LNCaP clone FGC (cell line): Measurements from ENCODE around the gene PRKCE.

Source experiments
- DNase-seq: peaks from one replicate; pipeline ENCODE4 v3.0.0-alpha.2; 2011; ENCODE audit warnings: low read depth
- H3K4me3 ChIP-seq: 2 replicates; pipeline ENCODE4 v1.5.1; 2011; ENCODE audit warnings: mild to moderate bottlenecking, low read depth, low read length, control low read depth
- TF ChIP-seq, protein P1 (sequence below): IDR thresholded peaks from 2 replicates; pipeline ENCODE4 v1.5.1; 2012; ENCODE audit warnings: mild to moderate bottlenecking; ENCODE audit not compliant: control insufficient read depth, insufficient read depth; ENCODE audit errors: extremely low read depth

PRKCE gene

DNA sequence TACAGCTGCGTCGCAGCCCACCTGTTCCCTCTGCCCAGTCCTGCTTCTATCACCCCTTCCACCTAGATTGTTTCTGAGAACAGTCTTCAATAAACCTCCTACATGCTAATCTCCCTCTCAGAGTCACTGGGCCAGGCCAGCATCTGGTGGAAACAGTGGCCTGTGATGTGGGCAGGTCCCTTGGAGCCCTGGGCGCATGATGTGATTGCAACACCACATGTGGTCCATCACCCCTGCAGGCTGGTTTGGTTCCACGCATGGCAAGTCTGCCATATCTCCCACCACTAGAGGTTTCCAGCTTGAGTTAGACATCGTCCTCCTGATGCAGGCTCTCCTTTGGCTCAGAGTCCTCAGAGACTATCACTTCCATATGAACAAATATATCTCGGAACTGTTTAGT, 83.5 kb downstream of the PRKCE start:
- TF ChIP-seq, protein P1, sequence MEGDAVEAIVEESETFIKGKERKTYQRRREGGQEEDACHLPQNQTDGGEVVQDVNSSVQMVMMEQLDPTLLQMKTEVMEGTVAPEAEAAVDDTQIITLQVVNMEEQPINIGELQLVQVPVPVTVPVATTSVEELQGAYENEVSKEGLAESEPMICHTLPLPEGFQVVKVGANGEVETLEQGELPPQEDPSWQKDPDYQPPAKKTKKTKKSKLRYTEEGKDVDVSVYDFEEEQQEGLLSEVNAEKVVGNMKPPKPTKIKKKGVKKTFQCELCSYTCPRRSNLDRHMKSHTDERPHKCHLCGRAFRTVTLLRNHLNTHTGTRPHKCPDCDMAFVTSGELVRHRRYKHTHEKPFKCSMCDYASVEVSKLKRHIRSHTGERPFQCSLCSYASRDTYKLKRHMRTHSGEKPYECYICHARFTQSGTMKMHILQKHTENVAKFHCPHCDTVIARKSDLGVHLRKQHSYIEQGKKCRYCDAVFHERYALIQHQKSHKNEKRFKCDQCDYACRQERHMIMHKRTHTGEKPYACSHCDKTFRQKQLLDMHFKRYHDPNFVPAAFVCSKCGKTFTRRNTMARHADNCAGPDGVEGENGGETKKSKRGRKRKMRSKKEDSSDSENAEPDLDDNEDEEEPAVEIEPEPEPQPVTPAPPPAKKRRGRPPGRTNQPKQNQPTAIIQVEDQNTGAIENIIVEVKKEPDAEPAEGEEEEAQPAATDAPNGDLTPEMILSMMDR, result no peak
- no peak overlapping the region for H3K4me3 ChIP-seq
- DNase-seq, result no peak

DNA sequence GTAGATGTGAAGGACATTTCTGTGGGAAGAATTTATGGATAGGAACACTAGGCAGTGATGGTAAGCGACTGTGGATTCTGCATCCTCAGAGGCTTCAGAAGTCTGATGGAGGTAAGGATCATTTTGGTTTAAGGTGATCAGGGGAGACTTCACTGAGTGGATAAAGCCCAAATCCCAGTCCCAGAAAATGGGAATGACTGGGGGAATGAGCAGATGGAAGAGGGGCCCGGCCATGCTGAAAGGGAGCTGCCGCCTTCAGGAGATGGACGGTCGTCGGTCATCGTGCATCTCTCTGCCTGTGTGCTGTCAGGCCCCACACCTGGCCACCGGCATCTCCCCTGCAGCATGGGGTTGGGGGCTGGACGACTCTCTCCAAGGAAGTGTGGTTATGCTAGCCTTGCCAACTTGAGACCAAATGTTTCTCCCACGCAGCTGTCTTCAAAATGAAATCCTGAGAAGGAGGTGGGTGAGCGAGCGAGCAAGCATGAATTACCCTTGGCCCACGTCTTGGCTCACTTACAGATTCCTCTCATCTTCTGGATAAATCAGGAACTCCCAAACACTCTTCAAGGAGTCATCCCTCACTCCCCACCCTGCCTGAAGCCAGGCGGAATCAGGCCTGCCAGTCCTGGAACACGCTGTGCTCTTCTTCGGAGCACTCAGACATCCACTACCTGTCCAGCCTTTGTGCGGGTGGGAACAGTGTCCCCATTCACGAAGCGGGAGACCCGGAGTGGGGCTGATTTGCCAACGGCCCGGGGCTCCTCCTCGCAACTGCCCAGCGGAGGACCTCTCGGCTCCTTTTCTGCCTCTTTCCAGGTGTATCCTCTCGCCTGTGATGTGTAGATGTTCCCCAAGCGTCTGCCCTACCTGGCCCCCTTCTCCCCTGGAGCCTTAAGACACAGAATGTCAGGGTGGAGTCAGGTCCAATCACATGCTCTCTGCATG, 85.6 kb downstream of the PRKCE start:
- TF ChIP-seq, protein P1, result no peak
- no peak for DNase-seq
- no peak overlapping the region for H3K4me3 ChIP-seq

DNA sequence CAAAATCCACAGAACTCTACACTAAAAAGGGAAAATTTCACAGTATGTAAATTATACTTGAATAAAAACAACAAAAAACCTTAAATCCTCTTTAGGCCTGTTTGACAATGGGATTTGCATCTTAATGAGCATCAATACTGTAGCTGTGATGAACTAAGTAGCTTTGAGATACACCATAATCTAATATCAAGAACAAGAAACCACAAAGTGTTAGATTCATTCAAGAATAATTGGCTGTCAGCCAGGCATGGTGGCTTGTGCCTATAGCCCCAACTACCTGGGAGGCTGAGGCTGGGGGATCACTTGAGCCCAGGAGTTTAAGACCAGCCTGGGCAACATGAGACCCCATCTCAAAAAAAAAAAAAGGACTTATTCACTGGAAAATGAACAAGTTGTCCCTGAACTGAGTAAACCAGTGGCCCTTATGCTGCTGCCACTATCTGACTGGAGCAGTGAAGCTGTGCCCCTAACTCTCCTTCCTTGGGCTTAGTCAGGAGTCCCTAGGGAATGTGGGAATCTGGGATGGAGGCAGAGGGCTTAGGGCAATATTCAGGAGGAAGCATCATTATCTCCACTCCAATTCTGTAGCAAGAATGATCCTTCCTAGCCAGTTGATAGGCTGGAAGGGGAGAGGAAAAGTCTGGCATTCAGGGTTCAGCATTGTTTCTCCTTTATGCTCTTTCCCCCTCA, 88.5 kb downstream of the PRKCE start:
- TF ChIP-seq, protein P1, result no peak
- no peak overlapping the region for H3K4me3 ChIP-seq
- no peak for DNase-seq

DNA sequence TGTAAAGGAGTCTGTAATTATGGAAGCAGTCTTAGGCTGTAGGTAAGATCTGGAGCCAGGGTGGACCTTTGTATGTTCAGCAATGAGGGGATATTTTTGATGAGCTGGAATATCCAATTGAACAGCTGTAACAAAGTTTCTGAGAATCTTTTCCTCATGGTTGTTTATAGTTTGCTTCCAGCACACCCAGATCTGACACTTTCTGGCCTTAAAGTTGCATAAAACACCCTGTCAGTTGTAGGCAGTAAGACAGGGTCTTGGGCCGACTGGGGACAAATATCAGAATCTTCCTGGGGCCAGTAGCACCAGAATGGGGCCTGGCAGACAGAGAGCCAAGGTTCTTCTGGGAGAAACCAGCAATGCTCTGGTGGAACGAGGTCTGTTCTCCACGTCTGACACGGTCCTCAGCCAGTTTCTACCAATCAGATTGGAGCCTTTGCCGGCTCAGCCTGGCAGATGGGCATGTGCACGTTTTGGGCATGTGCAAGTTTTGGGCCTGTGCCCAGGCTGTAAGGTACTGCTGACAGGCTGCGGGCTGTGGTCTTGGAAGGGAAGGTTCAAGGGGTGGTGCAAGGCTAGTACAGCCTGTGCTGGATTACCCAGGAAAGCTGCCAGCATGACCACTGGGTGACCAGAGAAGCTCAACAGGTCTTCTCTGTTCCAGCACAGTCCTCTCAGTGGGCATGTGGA, 89.8 kb downstream of the PRKCE start:
- H3K4me3 ChIP-seq, result no peak overlapping the region
- TF ChIP-seq, protein P1, result no peak
- no peak for DNase-seq

DNA sequence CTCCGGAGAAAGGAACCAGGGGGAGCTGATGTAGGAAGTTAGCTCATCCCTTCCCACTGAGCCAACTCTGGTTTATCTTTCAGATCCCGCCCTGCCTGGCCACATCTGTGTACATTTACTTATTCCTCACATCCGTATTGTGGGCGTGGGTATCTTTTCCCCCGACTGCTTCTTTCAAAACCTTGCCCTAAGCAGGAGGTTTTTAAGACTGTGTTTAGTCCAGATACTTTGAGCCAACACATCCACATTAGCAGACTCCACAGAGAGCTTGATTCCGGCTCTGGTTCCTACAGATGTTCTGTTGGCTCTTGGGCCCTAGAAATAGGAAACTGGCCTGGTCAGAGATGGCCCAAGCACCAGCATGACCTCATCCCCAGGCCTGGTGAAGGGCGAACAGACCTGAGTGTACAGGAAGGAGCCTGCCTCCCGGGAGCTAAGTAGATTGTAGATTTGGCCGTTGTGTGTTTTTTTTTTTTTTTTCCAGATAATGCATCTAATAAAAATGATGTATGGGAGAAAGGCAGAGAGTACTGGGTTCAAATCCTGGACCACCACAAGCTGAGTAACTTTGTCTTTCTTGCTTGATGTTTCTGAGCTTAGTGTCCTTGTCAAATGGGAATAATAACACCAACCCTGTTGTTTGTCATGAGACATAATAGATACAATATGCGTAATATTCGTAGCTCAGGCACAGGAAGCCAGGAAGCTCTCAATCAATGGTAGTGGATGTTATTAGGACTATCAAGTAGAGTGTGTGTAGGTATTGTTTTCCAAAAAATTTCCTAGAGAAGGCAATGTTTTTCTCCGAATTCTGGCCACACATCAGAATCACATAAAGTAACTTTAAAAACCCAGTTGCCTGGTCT, 92.3 kb downstream of the PRKCE start:
- no peak overlapping the region for H3K4me3 ChIP-seq
- TF ChIP-seq, protein P1, result no peak
- no peak for DNase-seq

DNA sequence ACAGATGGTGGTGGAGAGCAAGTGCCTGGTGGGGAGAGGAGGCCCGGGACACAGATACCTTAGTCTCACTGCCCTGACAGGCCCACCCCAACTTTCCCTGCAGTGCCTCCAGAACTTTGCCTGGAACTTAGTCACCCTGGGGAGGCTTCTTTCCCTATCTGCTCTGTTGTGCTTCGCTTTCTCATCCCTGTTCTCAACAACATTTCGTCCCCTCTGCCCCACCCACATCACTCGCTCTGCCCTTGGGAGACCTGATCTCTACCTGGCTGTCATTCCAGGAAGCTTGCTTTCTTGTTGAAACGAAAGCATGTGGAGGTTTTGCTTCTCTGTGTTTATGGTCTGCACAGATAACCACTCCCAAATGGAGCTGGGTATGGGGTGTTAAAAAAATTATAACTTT, 93.8 kb downstream of the PRKCE start:
- TF ChIP-seq, protein P1, result no peak
- DNase-seq, result no peak
- H3K4me3 ChIP-seq, result no peak overlapping the region
